Duodenal mucosa (tissue), 2 donors: Measurements from ENCODE around the gene MARCHF7.

ENCODE experiments used
- H3K27ac ChIP-seq: one replicate; pipeline ENCODE4 v1.7.0; 2013; ENCODE audit warnings: low read depth, low read length
- H3K27me3 ChIP-seq, 2 donors: one replicate each; pipeline ENCODE4 v1.7.0; 2013; ENCODE audit warnings: low read length in 2 of 2, control low read depth in 1 of 2; ENCODE audit not compliant: insufficient read depth in 2 of 2, control insufficient read depth in 1 of 2
- H3K36me3 ChIP-seq, 2 donors: one replicate each; pipeline ENCODE4 v1.7.0; 2013; ENCODE audit warnings: low read length in 2 of 2, control low read depth in 1 of 2; ENCODE audit not compliant: insufficient read depth in 2 of 2, control insufficient read depth in 1 of 2
- H3K4me1 ChIP-seq, 2 donors: one replicate each; pipeline ENCODE4 v1.7.0; 2013; ENCODE audit warnings: low read length in 2 of 2, control low read depth in 1 of 2; ENCODE audit not compliant: insufficient read depth in 2 of 2, control insufficient read depth in 1 of 2
- H3K4me3 ChIP-seq, 2 donors: one replicate each; pipeline ENCODE4 v1.7.0; 2013; ENCODE audit warnings: low read length in 2 of 2, low read depth in 1 of 2
- H3K9ac ChIP-seq, 2 donors: one replicate each; pipeline ENCODE4 v1.7.0; 2013; ENCODE audit warnings: low read length in 2 of 2, low read depth in 1 of 2
- H3K9me3 ChIP-seq, 2 donors: one replicate each; pipeline ENCODE4 v1.7.0; 2013; ENCODE audit warnings: low read length in 2 of 2, control low read depth in 1 of 2; ENCODE audit not compliant: control insufficient read depth in 1 of 2

The MARCHF7 gene

DNA sequence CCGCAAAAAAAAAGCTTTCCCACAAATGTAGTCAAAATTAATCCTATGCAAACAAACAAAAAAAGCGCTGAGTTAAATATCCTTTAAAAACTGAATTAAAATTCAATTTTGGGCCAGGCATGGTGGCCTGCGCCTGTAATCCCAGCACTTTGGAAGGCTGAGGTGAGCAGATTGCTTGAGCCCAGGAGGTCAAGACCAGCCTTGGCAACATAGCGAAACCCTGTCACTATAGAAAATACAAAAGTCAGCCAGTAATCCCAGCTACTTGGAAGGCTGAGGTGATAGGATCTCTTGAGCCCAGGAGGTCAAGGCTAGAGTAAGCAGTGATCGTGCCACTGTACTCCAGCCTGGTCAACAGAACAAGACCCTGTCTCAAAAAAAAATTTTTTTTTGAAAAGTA lies 8.8 kb upstream of the MARCHF7 start:
- no peak overlapping the region for H3K27ac ChIP-seq
- no peaks in the 10 kb centered on the region for H3K36me3 ChIP-seq
- H3K4me1 ChIP-seq: peaks cover 0 to 5% of the 10 kb centered on the region in 2 donors
- H3K4me3 ChIP-seq: no peak overlapping the region
- no peaks in the 10 kb centered on the region for H3K27me3 ChIP-seq
- H3K9ac ChIP-seq: no peak overlapping the region
- H3K9me3 ChIP-seq: no peaks in the 10 kb centered on the region

DNA sequence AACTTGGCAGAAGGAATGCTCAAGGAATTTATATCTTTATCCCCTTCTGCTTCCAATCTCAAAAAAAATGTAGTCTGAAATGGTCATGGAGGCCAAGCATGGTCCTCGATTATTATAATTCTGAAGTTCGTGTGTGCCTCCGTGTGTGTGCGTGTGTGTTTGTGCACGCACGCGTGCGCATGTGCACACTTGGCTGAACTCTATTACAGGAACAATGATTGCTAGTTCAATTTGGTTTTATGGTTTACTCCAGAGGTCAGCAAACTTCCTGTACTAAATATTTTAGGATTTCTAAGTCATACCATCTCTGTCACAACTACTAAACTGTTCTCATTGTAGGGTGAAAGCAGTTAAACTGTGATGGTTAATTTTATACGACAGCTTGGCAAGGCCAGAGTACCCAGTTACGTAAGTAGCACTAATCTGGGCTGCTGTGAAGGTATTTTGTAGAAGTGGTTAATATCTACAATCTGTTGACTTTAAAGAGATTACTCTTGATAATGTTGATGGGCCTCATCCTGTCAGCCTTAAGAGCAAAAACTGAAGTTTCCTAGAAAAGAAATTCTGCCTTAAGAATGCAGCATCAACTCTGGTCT lies 5.8 kb upstream of the MARCHF7 start:
- no peak overlapping the region for H3K27ac ChIP-seq
- peak overlapping the region in 1 of 2 donors; percentile 11 for H3K9ac ChIP-seq
- H3K36me3 ChIP-seq: no peaks in the 10 kb centered on the region
- peaks cover 6 to 12% of the 10 kb centered on the region in 2 donors for H3K4me1 ChIP-seq
- H3K27me3 ChIP-seq: no peaks in the 10 kb centered on the region
- H3K4me3 ChIP-seq: peak overlapping the region; percentile 50 to 58
- H3K9me3 ChIP-seq: no peaks in the 10 kb centered on the region

DNA sequence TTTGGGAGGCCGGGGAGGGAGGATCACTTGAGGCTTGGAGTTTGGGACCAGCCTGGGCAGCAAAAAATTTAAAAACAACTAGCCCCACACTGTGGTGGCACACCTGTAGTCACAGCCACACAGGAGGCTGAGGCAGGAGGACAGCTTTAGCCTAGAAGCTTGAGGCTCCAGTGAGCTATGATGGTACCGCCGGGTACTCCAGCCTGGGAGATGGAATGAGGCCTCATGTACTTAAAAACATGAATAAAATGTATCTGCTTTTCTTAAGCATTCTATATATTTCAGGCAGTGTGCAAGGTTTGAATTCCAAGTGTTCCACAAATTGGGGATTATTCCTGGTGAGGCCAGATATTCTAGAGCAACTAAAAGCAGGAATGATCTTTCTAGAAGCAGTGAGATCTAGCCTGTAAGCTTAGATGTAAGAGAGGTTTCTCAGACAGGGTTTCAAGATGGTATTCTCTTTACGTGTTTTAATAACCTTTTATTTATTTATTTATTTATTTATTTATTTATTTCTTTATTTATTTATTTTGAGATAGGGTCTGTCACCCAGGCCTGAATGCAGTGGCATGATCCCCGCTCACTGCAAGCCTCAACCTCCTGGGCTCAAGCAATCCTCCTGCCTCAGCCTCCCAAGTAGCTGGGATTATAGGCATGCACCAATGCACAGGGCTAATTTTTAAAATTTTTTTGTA lies 4.1 kb upstream of the MARCHF7 start:
- H3K27me3 ChIP-seq: no peaks in the 10 kb centered on the region
- H3K9me3 ChIP-seq: no peaks in the 10 kb centered on the region
- H3K9ac ChIP-seq: no peak overlapping the region
- no peak overlapping the region for H3K4me3 ChIP-seq
- no peaks in the 10 kb centered on the region for H3K36me3 ChIP-seq
- peaks cover 6 to 12% of the 10 kb centered on the region in 2 donors for H3K4me1 ChIP-seq
- no peak overlapping the region for H3K27ac ChIP-seq

DNA sequence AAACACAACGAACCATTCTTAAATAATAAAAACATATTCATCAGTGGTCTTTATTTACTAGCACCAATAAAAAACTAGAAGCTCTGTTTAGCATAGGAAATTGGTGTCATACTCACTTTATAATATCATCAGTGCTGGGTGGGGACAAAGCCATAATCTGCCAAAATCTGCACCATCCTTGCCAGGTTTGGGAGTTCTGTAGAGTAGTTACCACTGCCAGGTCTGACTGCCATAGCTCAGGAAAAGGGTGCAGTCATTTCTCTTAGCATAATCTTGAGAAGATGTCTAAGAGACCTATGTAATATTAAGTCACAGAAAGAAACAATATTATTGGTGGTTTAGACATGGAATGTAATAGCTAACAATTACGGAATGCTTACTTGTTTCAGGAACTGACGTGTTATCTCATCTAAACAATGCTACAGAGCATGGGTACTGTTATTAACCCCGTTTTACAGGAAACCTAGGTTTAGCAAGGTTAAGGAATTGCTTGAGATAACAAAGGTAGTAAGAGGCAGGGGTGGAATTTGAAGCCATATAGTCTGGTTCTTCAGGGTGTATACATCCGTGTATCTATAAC lies 1.6 kb upstream of the MARCHF7 start:
- Histone ChIP-seq H3K4me3 (no peak overlapping the region), H3K27me3 (no peaks in the 10 kb centered on the region), H3K36me3 (peaks cover 0 to 4% of the 10 kb centered on the region in 2 donors), H3K9ac (no peak overlapping the region), H3K9me3 (no peaks in the 10 kb centered on the region), H3K4me1 (peaks cover 25 to 31% of the 10 kb centered on the region in 2 donors), H3K27ac (no peak overlapping the region)

DNA sequence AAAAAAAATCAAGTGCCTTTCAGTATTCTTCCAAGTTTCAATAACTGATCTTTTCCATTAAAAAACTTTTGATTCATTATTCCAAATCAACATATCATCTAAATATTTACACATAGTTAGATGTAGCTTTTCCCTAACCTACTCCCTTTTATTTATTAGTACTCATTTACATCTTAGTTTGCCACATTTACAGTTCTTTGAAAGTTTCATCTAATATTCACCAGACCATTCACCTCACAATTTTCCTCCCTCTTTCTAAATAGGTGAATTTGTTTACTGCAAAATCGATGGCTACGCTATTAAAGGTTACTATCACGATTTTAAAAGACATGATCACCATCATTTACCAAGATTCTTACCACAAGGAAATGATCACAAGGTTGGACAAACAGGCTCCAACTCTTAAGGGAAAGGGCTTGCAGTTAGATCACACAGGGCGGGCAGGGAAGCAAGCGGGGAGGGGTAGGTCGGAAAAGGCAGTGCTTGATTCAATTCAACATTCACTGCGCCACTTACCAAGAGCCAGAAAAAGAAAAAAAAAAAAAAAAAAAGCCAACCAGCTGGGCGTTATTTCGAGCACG lies 654 bp upstream of the MARCHF7 start:
- Histone ChIP-seq H3K27ac (peak overlapping the region; percentile 99), H3K9me3 (no peaks in the 10 kb centered on the region), H3K4me3 (peak overlapping the region; percentile 92 to 96), H3K9ac (peak overlapping the region; percentile 97 to 98), H3K27me3 (no peaks in the 10 kb centered on the region), H3K36me3 (peaks cover 0 to 9% of the 10 kb centered on the region in 2 donors), H3K4me1 (peaks cover 25 to 27% of the 10 kb centered on the region in 2 donors)

DNA sequence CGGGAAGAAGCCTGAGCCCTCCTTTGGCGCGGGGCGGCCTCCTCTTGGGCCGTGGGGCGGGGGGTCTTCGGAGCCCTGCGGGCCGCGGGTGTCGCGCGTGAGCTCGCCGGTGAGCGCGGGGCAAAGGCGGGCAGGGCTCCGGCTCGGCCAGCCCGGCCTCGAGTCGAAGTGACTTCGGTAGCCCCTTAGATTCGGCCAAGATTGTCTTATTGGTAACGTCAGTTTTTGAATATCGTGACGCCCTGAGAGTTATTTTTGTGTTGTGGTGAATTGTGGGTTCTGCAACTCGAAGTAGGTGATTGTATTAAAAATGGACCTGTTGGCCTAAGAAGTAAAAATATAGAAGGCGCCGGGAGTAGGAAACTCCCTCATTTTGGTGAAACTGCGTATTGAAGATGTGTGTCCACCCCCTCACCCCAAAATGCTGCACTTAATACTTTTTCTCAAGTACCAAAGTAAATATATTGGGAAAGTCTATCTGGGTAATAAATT lies 669 bp downstream of the MARCHF7 start:
- Histone ChIP-seq H3K36me3 (peaks cover 0 to 13% of the 10 kb centered on the region in 2 donors), H3K9me3 (no peaks in the 10 kb centered on the region), H3K27me3 (no peaks in the 10 kb centered on the region), H3K4me1 (peaks cover 25 to 35% of the 10 kb centered on the region in 2 donors), H3K9ac (peak overlapping the region; percentile 97 to 98), H3K4me3 (peak overlapping the region; percentile 92 to 96), H3K27ac (peak overlapping the region; percentile 99)

DNA sequence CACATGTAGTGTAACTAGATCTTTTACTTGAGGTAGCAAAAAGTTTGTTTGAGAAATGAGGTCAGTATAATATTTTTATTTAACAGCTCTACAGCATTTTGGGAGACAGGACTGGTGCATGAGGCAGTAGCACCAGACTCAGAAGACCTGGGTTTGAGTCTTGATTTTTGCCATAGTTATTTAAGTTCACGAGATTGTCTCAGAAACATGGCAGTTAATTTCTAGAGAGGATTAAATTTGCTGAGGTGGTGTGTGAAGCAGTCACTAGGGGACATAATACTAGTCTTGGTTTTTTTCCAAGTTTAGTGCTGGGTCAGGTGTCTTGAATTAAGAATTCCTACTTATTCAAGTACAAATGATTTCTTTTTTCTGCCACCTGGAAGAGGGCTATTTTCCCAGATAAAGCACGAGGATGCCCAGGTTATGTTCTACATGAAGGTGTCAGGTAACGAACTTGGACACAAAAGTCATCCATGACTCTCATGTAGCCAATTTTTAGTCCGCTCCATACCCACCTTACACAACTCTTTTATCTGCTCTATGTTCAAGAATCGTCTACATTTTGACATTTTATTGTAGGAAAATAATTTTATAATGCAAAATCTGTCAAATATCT lies 1.4 kb downstream of the MARCHF7 start:
- peaks cover 25 to 35% of the 10 kb centered on the region in 2 donors for H3K4me1 ChIP-seq
- no peaks in the 10 kb centered on the region for H3K9me3 ChIP-seq
- no peaks in the 10 kb centered on the region for H3K27me3 ChIP-seq
- H3K36me3 ChIP-seq: peaks cover 0 to 13% of the 10 kb centered on the region in 2 donors
- peak overlapping the region; percentile 92 to 96 for H3K4me3 ChIP-seq
- H3K9ac ChIP-seq: peak overlapping the region; percentile 25 to 97
- peak overlapping the region; percentile 22 for H3K27ac ChIP-seq

DNA sequence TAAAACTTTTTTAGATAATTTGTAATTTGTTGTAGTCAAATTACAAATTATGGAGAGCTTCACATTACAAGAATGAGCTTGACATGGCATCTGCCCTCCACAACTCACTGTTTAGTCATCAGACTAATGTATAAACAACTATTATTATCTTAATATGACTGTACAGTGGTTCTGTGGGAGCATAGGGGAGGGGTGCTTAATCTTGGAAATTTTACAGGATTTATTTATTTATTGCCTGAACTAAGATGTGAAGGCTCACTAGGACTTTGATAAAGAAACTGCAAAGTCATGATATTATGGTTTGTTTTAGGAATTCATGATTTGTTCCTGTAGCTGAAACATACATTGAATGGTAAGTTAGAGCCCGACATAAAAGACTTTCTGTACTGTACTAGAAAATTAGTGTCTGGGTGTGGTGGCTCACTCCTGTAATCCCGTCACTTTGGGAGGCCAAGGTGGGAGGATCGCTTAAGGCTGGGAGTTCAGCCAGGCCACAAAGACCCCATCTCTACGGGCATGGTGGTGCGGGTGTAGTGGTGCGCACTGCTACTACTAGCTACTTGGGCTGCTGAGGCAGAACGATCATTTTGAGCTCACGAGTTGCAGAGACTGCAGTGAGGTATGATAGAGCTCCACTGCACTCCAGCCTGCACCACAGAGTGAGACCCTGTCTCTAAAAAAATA lies 2.1 kb downstream of the MARCHF7 start:
- H3K27me3 ChIP-seq: no peaks in the 10 kb centered on the region
- H3K27ac ChIP-seq: no peak overlapping the region
- no peaks in the 10 kb centered on the region for H3K9me3 ChIP-seq
- H3K9ac ChIP-seq: peak overlapping the region in 1 of 2 donors; percentile 97
- peaks cover 25 to 35% of the 10 kb centered on the region in 2 donors for H3K4me1 ChIP-seq
- peaks cover 2 to 13% of the 10 kb centered on the region in 2 donors for H3K36me3 ChIP-seq
- peak overlapping the region; percentile 92 to 96 for H3K4me3 ChIP-seq

DNA sequence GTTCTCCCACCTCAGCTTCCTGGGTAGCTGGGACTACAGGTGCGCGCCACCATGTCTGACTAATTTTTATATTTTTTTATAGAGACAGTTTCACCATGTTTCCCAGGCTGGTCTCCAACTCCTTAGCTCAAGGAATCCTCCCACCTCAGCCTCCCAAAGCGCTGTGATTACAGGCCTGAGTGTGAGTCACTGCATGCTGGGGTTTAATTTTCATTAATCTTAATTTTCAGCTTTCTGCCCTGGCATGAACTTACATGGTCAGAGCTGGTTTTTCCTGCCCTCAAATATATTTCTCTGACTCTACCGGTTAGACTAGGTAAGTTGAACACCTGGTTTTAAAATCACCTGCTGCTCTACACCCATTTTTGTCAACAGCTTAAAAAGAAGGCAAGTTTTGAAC lies 3.1 kb downstream of the MARCHF7 start:
- H3K27me3 ChIP-seq: no peaks in the 10 kb centered on the region
- H3K4me3 ChIP-seq: peak overlapping the region in 1 of 2 donors; percentile 5
- peaks cover 25 to 34% of the 10 kb centered on the region in 2 donors for H3K4me1 ChIP-seq
- no peak overlapping the region for H3K27ac ChIP-seq
- H3K9me3 ChIP-seq: no peaks in the 10 kb centered on the region
- no peak overlapping the region for H3K9ac ChIP-seq
- H3K36me3 ChIP-seq: peaks cover 6 to 20% of the 10 kb centered on the region in 2 donors
